ENCODE data around the gene SPRED1. TPM values are rescaled to one million over a fixed set of nuclear protein-coding genes. Genes with fewer than 3 reads are reported as not detected.

SPRED1 gene
- total RNA-seq, 2 experiments from 2014 or later: 0.03 to 0.05 TPM

DNA sequence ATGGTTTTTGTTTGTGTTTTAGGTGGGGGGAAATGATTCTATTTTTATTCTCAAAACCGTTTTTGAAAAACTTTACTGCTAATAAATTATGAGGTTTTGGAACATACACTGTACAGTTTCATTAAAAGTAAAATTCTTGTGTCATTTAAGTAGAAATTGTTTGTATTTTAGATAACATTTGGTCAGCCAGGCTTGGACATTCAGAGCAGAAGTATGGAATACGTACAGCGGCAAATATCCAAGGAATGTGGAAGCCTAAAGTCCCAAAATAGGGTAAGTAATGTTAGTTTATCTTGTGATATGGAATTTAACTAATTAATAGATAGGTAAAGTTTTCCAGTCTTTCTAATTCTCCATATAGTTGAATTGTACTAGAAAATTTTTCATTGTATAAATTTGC, 96.6 kb downstream of the SPRED1 start:
- no peak overlapping the region for H3K4me3 ChIP-seq (ENCODE audit: low read length)
- H3K36me3 Mint-ChIP-seq (ENCODE audit: low read depth): no peaks in the 10 kb centered on the region

DNA sequence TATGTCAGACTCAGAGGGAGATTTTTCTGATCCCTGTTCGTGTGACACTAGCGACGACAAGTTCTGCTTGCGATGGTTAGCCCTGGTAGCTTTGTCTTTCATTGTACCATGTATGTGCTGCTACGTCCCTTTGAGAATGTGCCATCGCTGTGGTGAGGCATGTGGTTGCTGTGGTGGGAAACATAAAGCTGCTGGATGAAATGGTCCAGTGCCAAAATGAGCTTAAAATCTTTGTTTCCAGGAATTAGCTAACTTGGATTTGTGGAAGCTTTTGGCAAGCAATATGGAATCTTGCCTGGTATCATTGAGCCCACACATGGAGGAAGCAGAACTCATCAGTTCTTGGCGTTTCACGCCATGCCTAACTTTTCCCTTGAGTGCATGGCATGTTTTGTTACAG, 98.8 kb downstream of the SPRED1 start:
- no peaks in the 10 kb centered on the region for H3K9me3 ChIP-seq (ENCODE audit: control insufficient read depth in 1 of 2, insufficient read depth in 1 of 2, low read length in 2 of 2)
- H3K36me3 Mint-ChIP-seq (ENCODE audit: low read depth): no peaks in the 10 kb centered on the region
- DNase-seq (no peak), ATAC-seq (ENCODE audit: poor library complexity) (no peak)
- intact Hi-C loops (cut with DNase I, micrococcal nuclease): loop anchor here (2.0 to 10.0 kb wide), 5 partner anchors 97 to 1847 kb away; partner anchors contain the start of gene SPRED1 (in 1 of the 2)
- H3K9me3 Mint-ChIP-seq: no peaks in the 10 kb centered on the region
- no peak overlapping the region for H3K27ac ChIP-seq (ENCODE audit: low read depth in 1 of 2, low read length in 2 of 2)
- no peak overlapping the region for H3K4me3 Mint-ChIP-seq
- TF ChIP-seq, protein P1, sequence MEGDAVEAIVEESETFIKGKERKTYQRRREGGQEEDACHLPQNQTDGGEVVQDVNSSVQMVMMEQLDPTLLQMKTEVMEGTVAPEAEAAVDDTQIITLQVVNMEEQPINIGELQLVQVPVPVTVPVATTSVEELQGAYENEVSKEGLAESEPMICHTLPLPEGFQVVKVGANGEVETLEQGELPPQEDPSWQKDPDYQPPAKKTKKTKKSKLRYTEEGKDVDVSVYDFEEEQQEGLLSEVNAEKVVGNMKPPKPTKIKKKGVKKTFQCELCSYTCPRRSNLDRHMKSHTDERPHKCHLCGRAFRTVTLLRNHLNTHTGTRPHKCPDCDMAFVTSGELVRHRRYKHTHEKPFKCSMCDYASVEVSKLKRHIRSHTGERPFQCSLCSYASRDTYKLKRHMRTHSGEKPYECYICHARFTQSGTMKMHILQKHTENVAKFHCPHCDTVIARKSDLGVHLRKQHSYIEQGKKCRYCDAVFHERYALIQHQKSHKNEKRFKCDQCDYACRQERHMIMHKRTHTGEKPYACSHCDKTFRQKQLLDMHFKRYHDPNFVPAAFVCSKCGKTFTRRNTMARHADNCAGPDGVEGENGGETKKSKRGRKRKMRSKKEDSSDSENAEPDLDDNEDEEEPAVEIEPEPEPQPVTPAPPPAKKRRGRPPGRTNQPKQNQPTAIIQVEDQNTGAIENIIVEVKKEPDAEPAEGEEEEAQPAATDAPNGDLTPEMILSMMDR (IDR thresholded peaks at IDR 0.05): no peak
- no peak overlapping the region for H3K27ac Mint-ChIP-seq
- no peak overlapping the region for H3K4me3 ChIP-seq (ENCODE audit: low read length)
- ChIA-PET POLR2A (no interaction called here), CTCF (no interaction called here)
- H3K4me1 Mint-ChIP-seq (ENCODE audit: low read depth): no peaks in the 10 kb centered on the region
- H3K27me3 ChIP-seq (ENCODE audit: control insufficient read depth in 1 of 2, insufficient read depth in 2 of 2, low read length in 2 of 2): no peaks in the 10 kb centered on the region
- no peaks in the 10 kb centered on the region for H3K36me3 ChIP-seq (ENCODE audit: insufficient read depth, low read length)
- H3K4me1 ChIP-seq (ENCODE audit: insufficient read depth, low read length): no peaks in the 10 kb centered on the region
- H3K27me3 Mint-ChIP-seq: peaks cover 7% of the 10 kb centered on the region

More for the DNA sequence above, 96.6 kb downstream of the SPRED1 start:
- intact Hi-C loops (cut with DNase I, micrococcal nuclease): loop anchor here in 1 of 2 experiments (5.0 kb wide), 1 partner anchor 332 kb away; no protein-coding TSS in a partner anchor
- Histone ChIP-seq H3K4me1 (ENCODE audit: insufficient read depth, low read length) (no peaks in the 10 kb centered on the region), H3K9me3 (ENCODE audit: control insufficient read depth in 1 of 2, insufficient read depth in 1 of 2, low read length in 2 of 2) (no peaks in the 10 kb centered on the region), H3K27me3 (ENCODE audit: control insufficient read depth in 1 of 2, insufficient read depth in 2 of 2, low read length in 2 of 2) (no peaks in the 10 kb centered on the region), H3K27ac (ENCODE audit: low read depth in 1 of 2, low read length in 2 of 2) (no peak overlapping the region), H3K36me3 (ENCODE audit: insufficient read depth, low read length) (no peaks in the 10 kb centered on the region)
- Mint-ChIP-seq H3K4me3 (no peak overlapping the region), H3K9me3 (no peaks in the 10 kb centered on the region), H3K27me3 (peaks cover 9% of the 10 kb centered on the region), H3K4me1 (ENCODE audit: low read depth) (no peaks in the 10 kb centered on the region), H3K27ac (no peak overlapping the region)
- TF ChIP-seq, protein P1 (IDR thresholded peaks at IDR 0.05): no peak
- CTCF ChIA-PET: no interaction called here
- no peak for DNase-seq
- POLR2A ChIA-PET: no interaction called here
- ATAC-seq (ENCODE audit: poor library complexity): no peak

DNA sequence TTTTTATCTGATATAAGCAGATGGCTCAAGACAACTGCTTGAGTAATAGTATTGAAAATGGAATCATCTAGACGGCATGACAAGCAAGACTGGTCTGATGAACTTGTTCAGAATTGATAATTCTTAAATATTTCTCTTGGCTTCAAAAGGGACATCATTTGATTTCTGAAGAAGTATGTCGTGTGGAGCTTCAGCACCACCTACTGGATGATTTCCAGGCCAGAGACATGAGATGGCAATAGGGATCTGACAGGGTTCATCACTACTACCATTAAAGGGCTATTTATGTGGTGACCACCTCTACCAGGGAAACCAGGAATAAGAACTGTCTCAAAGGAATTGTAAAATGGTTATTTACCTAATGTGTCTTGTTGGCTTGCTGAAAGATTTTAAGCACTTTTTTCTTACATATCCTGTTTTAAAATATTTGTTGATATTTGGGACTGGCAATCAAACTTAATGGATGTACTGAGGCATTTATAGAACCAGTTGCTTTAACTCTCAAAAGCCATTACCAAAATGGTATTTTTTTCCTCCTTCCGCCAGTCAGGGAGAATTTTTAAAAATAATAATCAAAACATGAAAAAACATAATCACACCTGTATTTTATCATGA, 101.8 kb downstream of the SPRED1 start:
- Histone ChIP-seq H3K4me3 (ENCODE audit: low read length) (no peak overlapping the region), H3K27me3 (ENCODE audit: control insufficient read depth in 1 of 2, insufficient read depth in 2 of 2, low read length in 2 of 2) (no peaks in the 10 kb centered on the region), H3K4me1 (ENCODE audit: insufficient read depth, low read length) (no peaks in the 10 kb centered on the region), H3K27ac (ENCODE audit: low read depth in 1 of 2, low read length in 2 of 2) (no peak overlapping the region), H3K9me3 (ENCODE audit: control insufficient read depth in 1 of 2, insufficient read depth in 1 of 2, low read length in 2 of 2) (no peaks in the 10 kb centered on the region), H3K36me3 (ENCODE audit: insufficient read depth, low read length) (no peaks in the 10 kb centered on the region)
- Mint-ChIP-seq H3K27me3 (no peaks in the 10 kb centered on the region), H3K27ac (no peak overlapping the region), H3K36me3 (ENCODE audit: low read depth) (no peaks in the 10 kb centered on the region), H3K4me1 (ENCODE audit: low read depth) (no peaks in the 10 kb centered on the region), H3K9me3 (no peaks in the 10 kb centered on the region), H3K4me3 (no peak overlapping the region)
- ChIA-PET POLR2A (no interaction called here), CTCF (no interaction called here)
- DNase-seq: peak; percentile 4 to 74 (median 40)
- intact Hi-C loops (cut with DNase I, micrococcal nuclease): loop anchor here (2.0 to 10.0 kb wide), 6 partner anchors 100 to 1850 kb away; partner anchors contain the start of gene SPRED1 (in 1 of the 2)
- no peak for ATAC-seq (ENCODE audit: poor library complexity)
- TF ChIP-seq, protein P1 (IDR thresholded peaks at IDR 0.05): peak; percentile 70

Data from CD4-positive, alpha-beta T cell (primary cell).